Mucosa of descending colon (tissue), 3 donors: ENCODE measurements around the gene LPCAT1. TPM values are rescaled to one million over a fixed set of nuclear protein-coding genes. Genes with fewer than 3 reads are reported as not detected.
A peak's percentile ranks its signal among the peaks of the same experiment; 100 is the strongest.

Experiments used
- ATAC-seq: fragments of 200-7000 bp; cut with Tn5 transposase; one replicate; pipeline ENCODE4 v1.9.1; 2020; ENCODE audit warnings: mild to moderate bottlenecking, moderate library complexity
- DNase-seq, 3 donors: peaks; one replicate each; pipeline ENCODE4 v3.0.0-alpha.2; 2020
- H3K36me3 ChIP-seq: fragments of 200-600 bp; one replicate; pipeline ENCODE4 v1.8.0; 2021; ENCODE audit warnings: low read depth, mild to moderate bottlenecking
- H3K4me1 ChIP-seq: fragments of 200-600 bp; one replicate; pipeline ENCODE4 v1.8.0; 2021; ENCODE audit warnings: low read depth, mild to moderate bottlenecking
- H3K4me3 ChIP-seq: fragments of 200-600 bp; one replicate; pipeline ENCODE4 v1.8.0; 2021; ENCODE audit warnings: mild to moderate bottlenecking
- H3K9me3 ChIP-seq: fragments of 200-600 bp; one replicate; pipeline ENCODE4 v1.8.0; 2021; ENCODE audit warnings: mild to moderate bottlenecking
- intact Hi-C, 2 donors: fragments of 100-400 bp; cut with DNase I in 1 of 2; cut with micrococcal nuclease in 1 of 2; formaldehyde crosslinking; loops; one replicate each; pipeline versions ENCODE4 v1.11.0 to v1.11.1; 2022; cut with DNase I, micrococcal nuclease
- total RNA-seq, 3 donors: library from RNA; stranded (reverse); fragmentation: NEBNext Ultra II Directional in 2 of 3; extraction: Animal tissue kit (Norgen Biotek cat#: 25700) in 2 of 3; gene quantifications; one replicate each; pipeline versions ENCODE4 v1.2.1 to v1.2.4, GENCODE V29; 2021 to 2023
- TF ChIP-seq, protein P1 (sequence below): fragments of 200-600 bp; IDR thresholded peaks from one replicate; pipeline ENCODE4 v1.8.0; 2022; ENCODE audit warnings: antibody characterized with exemption, mild to moderate bottlenecking
- donor health status: DM: no; HTN: no; CAD: no; lungs with moderate emphysema.
- donor health status: DM: no; HTN: no; CAD: no.
- donor health status: DM: no; HTN: yes; CAD: no.

LPCAT1 gene
- total RNA-seq, 3 donors from 2014 or later: 6.7 to 27.2 (median 26.0) TPM

DNA sequence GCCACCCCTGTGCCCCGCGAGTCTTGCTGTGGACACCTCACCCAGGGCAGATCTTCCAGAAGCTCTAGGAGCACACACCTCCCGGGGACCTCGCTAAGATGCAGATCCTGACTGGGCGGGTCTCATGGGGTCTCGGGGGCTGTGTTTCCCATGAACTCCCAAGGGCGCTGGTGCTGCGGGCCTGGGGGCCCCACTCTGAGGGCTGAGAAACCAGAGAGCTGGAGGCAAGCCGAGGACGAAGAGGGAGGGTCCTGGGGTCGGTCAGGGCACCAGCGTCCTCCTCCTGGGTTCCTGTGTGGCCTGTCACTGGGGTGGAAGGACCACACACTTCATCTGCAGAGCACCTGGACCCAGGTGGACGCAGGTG lies 108.7 kb downstream of the LPCAT1 start:
- H3K4me1 ChIP-seq: no peaks in the 10 kb centered on the region
- DNase-seq (peak in 1 of 3 donors; percentile 25), ATAC-seq (no peak)
- H3K4me3 ChIP-seq: no peak overlapping the region
- TF ChIP-seq, protein P1, sequence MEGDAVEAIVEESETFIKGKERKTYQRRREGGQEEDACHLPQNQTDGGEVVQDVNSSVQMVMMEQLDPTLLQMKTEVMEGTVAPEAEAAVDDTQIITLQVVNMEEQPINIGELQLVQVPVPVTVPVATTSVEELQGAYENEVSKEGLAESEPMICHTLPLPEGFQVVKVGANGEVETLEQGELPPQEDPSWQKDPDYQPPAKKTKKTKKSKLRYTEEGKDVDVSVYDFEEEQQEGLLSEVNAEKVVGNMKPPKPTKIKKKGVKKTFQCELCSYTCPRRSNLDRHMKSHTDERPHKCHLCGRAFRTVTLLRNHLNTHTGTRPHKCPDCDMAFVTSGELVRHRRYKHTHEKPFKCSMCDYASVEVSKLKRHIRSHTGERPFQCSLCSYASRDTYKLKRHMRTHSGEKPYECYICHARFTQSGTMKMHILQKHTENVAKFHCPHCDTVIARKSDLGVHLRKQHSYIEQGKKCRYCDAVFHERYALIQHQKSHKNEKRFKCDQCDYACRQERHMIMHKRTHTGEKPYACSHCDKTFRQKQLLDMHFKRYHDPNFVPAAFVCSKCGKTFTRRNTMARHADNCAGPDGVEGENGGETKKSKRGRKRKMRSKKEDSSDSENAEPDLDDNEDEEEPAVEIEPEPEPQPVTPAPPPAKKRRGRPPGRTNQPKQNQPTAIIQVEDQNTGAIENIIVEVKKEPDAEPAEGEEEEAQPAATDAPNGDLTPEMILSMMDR: no peak
- H3K9me3 ChIP-seq: no peaks in the 10 kb centered on the region
- H3K36me3 ChIP-seq: no peaks in the 10 kb centered on the region
- intact Hi-C loops: no loop called here

DNA sequence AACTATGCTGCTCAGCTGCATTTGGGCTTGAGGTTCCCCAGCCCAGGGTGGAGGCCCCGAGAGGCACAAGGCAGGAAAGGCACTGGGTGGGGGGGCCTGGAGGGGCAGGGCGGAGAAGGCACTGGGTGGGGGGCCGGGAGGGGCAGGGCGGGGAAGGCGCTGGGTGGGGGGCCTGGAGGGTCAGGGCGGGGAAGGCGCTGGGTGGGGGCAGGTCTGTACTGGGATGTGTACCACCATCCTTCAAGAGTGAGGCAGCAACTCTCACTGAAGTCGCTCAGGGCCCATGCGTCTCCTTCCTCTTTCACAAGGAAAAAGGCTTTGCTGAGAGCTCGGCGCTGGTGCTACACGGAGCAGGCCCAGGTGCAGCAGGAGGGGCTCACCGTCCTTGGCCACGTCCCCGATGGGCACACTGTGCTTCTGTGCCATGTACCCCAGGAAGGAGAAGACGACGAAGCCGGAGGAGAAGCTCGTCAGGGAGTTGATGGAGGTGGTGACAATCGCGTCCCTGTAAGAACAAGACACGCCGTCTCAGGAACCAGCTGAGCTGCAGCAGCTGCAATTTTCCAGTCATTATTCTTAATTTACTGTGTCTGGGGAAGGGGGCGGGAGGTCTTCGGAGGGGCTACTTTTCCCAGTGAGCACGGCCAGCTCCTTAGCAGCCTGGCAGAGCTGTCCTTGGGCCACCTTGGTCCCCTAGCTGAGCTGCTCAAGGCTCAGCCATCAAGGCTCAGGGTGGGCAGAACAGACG lies 109.3 kb downstream of the LPCAT1 start:
- DNase-seq (peak in 1 of 3 donors; percentile 36), ATAC-seq (no peak)
- no peaks in the 10 kb centered on the region for H3K9me3 ChIP-seq
- TF ChIP-seq, protein P1: no peak
- no peaks in the 10 kb centered on the region for H3K36me3 ChIP-seq
- intact Hi-C loops: no loop called here
- H3K4me3 ChIP-seq: no peak overlapping the region
- no peaks in the 10 kb centered on the region for H3K4me1 ChIP-seq

DNA sequence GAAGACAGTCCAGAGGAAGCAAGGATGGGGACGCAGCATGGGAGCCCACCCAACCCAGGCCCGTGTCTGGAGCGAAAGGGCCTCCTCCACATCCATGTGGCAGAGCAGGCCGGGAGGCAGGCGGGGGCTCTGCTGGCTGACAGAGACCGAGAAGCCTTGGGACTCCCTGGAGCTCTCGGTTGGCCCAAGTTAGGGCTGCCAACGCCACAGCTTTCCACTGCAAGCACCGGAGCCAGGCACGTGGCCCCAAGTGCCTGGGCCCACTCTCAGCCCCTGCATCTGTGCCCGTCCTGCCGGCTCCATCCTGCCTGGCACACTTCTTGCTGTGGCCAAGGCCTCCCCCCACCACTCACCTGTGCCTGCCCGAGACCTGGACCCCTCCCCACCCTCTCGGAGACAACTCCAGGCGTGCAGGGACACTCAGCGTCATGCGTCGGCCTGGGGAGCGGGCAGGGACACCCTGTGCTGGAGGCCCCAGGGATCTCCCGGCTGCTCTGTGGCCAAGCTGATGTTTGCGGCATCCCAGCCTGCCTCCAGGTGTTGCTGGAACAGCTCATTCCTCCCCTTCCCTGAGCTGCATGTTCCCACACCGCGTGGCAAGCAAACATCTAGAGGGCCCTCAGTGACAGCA lies 110.0 kb downstream of the LPCAT1 start:
- no peaks in the 10 kb centered on the region for H3K4me1 ChIP-seq
- H3K36me3 ChIP-seq: no peaks in the 10 kb centered on the region
- intact Hi-C loops: no loop called here
- ATAC-seq: no peak
- H3K9me3 ChIP-seq: no peaks in the 10 kb centered on the region
- no peak overlapping the region for H3K4me3 ChIP-seq
- TF ChIP-seq, protein P1: no peak
- peak in 1 of 3 donors; percentile 42 for DNase-seq

DNA sequence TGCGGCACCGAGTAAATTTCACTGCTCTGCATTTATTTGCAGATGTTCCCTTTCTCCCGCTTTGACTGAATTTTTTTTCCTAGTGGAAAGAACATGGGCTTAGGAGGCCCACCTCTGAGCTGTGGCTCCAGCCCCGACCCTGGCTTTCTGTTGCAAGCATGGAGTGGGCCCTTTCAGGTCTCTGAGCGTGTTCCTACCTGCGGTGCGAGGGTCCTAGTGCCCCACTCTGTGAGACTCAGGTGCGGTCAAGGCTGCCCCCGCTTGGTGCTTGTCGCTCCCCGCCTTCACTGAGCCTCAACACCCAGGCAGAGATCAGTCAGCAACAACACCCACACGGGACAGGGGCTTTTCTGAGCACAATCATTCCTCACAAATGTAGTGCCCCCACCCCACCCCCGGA lies 110.5 kb downstream of the LPCAT1 start:
- no peaks in the 10 kb centered on the region for H3K4me1 ChIP-seq
- intact Hi-C loops: no loop called here
- no peak overlapping the region for H3K4me3 ChIP-seq
- DNase-seq: no peak
- no peak for ATAC-seq
- TF ChIP-seq, protein P1: no peak
- H3K9me3 ChIP-seq: no peaks in the 10 kb centered on the region
- no peaks in the 10 kb centered on the region for H3K36me3 ChIP-seq

DNA sequence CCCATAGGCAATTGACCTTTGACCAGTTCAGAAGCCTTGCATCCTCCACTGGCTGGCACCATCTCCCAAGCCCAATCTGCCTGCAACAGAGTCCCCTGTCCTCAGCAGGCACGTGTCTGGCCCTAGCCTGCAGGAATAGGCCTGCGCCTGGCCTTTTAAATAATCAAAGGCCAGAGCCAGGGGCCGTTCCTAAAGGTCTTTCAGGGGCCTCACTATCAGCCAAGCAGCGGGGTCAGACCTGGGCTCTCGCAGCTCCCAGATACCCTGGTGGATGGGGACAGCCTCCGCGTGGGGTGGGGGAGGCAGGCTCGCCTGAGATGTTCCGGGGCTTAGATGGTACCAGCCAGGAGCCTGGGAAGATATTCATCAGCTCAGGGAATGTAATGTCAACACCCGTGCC lies 111.1 kb downstream of the LPCAT1 start:
- DNase-seq (peak in 1 of 3 donors; percentile 27), ATAC-seq (no peak)
- Histone ChIP-seq H3K36me3 (no peaks in the 10 kb centered on the region), H3K9me3 (no peaks in the 10 kb centered on the region), H3K4me1 (no peaks in the 10 kb centered on the region), H3K4me3 (no peak overlapping the region)
- intact Hi-C loops: no loop called here
- TF ChIP-seq, protein P1: no peak
